ENCODE data around the gene FBXO40.

- TF ChIP-seq CTCF (IDR thresholded peaks at IDR 0.05; ENCODE audit: borderline replicate concordance, extremely low read depth, low read length, poor library complexity, severe bottlenecking) (no peak), EZH2 (IDR thresholded peaks at IDR 0.05; ENCODE audit: borderline replicate concordance, low read depth, low read length, severe bottlenecking) (no peak)
Measured at GRCh38 chr3:121594850-121595249, 1.7 kb downstream of the FBXO40 start.

All from DND-41 (cell line).